GM19397 (cell line): Measurements from ENCODE around the gene BHLHA9.
A peak's percentile ranks its signal among the peaks of the same experiment; 100 is the strongest.
"Not testable (repeated sequence)": the region's sequence is repeated elsewhere in the genome, so short reads cannot be mapped to it uniquely, and the experiment has no call there.

Experiments used
- ATAC-seq: cut with Tn5 transposase; IDR thresholded peaks from one replicate; pipeline ENCODE4 v1.9.1; 2021; ENCODE audit warnings: mild to moderate bottlenecking, moderate library complexity; ENCODE audit not compliant: unreplicated experiment

BHLHA9 gene

DNA sequence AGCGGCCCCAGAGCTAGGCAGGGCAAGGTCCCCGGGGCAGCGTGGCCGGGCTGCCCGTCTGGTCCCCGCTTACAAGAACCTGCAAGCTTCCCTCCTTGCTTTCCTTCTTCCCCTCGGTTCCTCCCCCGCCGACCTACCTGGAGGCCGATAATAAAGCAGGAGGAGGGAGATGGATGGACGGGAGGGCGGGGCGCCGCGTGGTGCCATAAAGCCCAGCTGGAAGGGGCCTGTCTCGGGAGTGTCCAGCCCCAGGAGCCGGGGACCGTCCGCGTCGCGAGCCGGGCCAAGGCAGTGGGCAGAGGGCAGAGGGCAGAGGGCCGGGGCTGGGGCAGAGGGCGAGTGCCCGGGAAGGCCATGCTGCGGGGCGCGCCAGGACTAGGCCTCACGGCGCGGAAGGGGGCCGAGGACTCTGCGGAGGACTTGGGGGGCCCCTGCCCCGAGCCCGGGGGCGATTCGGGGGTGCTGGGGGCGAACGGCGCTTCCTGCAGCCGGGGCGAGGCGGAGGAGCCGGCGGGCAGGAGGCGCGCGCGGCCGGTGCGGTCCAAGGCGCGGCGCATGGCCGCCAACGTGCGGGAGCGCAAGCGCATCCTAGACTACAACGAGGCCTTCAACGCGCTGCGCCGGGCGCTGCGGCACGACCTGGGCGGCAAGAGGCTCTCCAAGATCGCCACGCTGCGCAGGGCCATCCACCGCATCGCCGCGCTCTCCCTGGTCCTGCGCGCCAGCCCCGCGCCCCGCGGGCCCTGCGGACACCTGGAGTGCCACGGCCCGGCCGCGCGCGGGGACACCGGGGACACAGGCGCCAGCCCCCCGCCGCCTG lies at the start of gene BHLHA9:
TSS of gene BHLHA9 (plus strand) at position 235 of the 820 bp plus-strand sequence. CDS start at position 355, 120 bp downstream.
- no peak for ATAC-seq

DNA sequence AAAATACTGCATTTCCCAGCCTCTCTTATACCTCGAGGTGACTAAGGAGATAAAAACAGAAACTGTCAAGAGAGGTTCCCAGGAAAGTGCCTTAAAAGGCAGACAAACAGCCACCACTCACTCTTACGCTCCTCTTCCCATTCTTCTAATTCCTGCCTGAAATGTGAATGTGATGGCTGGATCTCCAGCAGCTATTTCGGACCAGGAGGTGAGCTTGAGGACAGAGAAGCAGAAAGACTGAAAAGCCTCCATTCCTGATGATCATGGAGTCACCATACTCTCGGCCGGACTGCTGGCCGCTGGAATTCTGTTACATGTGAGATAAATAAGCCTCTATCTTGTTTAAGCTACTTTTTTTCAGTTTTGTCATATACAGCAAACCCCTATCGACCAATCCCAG lies 49.0 kb upstream of the BHLHA9 start:
- ATAC-seq: no peak

DNA sequence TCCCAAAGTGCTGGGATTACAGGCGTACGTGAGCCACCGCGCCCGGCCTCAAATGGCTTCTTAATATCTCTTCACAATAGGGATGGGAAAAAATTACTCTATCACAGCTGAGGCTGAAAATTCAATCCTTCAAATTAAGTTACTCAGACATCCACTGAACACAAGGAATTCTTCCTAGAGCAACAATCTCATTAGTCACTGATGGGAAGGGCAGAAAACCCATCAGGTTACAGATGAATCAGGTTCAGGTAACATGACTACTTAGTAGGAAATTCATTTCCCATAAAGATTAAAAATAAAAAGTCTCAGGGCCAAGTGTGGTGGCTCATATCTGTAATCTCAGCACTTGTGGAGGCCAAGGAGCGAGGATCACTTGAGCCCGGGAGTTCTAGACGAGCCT lies 47.9 kb upstream of the BHLHA9 start:
- ATAC-seq: no peak

DNA sequence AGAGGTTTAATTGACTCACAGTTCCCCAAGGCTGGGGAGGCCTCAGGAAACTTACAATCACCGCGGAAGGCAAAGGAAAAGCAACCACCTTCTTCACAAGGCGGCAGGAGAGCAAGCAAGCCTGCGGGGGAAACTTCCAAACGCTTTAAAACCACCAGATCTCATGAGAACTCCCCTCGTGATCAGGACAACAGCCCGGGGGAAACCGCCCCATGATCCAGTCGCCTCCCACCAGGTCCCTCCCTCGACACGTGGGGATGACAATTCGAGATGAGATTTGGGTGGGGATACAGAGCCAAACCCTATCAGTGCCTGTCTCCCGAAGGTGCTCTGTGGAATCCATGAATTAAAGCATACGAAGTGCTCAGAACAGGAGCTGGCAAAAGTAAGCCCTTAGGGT lies 46.6 kb upstream of the BHLHA9 start:
- ATAC-seq: no peak

DNA sequence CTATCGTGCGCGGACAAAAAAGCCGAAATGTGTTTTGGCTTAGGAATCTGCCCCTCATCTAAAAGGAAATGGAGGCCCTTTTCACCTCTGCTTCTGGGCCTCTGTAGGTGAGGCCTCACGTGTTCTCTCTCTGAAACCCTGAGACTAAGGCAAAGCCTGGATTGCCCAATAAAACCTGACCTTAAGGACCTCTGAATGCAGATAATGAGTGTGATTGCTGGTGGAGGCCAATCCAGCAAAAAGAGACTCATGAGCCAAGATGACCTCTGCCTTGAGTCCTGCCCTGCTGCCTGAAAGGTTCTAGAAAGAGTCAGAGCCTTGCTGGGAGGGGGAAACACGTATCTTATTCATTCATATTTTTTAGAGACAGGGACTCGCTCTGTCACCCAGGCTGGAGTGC lies 45.9 kb upstream of the BHLHA9 start:
- no peak for ATAC-seq

DNA sequence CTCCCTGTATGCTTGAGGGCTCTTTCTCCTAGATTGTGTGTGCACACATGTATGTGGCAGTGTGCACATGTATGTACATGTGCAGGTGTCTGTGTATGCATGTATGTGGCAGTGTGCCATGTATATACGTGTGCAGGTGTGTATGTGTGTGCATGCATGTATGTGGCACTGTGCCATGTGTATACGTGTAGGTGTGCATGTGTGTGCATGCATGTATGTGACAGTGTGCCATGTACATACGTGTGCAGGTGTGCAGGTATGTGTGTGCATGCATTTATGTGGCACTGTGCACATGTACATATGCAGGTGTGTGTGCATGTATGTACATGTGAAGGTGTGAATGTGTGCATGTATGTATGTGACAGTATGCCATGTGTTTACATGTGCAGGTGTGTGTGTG lies 43.9 kb upstream of the BHLHA9 start:
- ATAC-seq: no peak

DNA sequence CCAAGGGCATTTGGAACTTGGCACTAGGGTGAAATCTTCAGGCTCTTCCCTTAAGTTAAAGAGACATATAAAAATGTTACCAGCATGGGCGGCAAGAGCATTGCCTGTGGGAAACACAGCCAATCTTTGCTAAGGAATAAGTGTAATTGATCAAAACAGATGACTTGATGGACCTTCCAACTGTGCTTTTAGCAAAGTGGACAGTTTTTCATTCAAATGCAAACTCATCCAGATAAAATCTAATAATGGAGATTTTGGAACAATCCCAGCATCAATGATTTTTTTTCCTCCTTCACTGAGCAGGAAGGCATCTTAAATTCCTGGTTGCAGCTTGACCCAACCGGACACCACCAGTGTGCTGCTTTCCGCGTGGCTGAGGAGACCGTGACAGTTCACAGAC lies 42.9 kb upstream of the BHLHA9 start:
- no peak for ATAC-seq

DNA sequence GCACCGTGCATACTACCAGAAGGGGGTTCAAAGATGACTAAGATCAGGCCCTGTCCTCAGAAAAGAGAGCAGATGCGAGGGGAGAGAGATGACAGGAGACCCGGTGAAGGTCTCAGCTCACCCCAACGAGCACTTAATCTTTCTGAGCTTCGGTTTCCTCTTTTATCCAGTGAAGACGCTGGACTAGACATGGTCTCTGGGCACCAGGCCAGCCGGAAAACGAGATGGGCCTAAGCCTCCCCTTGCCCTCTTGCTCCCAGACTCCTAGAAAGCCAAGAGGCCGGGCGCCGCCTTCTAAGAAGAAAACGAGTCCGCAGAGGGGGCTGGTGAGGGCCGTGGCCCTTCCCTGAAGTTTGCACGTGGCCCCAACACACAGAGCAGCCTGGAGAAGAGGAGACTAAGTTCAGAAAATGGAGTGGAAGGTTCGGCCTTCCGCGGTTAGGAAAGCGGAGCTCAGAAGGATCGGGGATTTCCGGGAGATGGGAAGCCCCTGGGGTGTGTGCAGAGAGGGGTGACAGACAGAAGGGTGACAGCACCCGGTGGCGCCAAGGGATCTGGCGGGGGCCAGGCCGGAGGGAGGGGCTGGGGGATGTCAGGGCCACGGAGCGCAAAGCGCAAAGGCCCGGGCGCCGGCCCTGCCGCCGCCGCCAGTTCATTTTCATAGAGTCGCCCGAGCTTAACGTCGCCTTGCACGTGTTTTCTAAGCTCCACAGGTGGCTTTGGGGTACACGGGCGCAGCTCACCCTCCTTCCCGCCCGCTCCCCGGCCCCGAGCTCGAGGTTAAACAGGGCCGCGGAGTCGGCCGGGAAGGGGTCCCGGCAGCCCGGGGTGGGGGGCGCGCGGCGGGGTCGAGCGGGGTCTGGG lies 42.1 kb upstream of the BHLHA9 start:
- peak; percentile 39 for ATAC-seq

DNA sequence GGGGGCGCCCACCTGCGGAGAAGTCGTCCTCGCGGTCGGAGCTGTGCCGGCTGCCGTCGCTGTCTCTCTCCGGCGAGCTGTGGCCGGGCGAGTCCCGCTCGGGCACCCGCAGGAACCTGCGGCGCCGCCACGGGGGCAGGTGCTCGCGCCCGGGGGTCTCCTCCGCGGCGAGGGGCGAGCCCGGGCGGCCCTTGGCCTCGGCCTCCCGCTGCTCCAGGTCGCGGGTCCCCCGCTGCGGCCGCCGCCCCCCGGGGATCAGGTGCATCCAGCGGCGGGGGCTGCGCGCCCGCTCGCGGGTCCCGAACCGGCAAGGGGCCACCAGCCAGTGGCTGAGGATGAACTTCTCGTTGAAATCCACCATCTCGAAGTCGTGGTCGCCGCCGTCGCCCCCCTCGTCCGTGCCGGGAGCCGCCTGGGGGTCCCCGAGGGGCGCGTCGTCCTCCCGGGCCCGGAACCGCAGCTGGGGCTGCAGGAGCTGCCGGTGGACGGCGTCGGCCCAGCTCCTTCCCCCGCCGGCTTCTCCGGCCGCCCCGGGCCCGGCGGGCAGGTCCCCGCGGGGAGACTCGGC lies 41.4 kb upstream of the BHLHA9 start:
- ATAC-seq: peak; percentile 21

DNA sequence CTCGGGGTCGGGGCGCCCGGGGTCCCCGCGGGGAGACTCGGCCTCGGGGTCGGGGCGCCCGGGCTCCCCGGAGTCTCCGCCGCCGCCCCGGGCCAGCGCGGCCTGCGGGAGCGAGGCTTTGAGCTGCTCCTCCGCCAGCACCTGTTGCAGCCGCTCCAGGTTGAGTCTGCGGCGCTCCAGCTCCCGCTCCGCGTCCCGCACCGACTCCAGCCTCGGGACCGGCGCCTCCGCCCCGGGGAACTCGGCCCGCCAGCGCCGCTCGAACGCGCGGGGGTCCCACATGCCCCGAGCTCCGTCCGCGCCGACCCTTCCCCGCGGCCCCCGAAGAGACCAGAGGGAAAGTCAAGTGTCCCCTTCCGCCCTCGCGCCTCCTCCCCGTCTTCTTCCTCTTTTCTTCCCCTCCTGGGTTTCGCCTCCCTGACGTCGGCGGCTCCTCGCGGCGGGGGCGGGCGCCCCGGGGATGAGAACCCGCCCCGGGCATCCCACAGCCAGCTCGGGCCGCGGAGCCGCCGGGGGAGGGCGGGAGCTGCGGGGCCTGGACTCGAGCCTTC lies 40.8 kb upstream of the BHLHA9 start:
- ATAC-seq: peak; percentile 33

DNA sequence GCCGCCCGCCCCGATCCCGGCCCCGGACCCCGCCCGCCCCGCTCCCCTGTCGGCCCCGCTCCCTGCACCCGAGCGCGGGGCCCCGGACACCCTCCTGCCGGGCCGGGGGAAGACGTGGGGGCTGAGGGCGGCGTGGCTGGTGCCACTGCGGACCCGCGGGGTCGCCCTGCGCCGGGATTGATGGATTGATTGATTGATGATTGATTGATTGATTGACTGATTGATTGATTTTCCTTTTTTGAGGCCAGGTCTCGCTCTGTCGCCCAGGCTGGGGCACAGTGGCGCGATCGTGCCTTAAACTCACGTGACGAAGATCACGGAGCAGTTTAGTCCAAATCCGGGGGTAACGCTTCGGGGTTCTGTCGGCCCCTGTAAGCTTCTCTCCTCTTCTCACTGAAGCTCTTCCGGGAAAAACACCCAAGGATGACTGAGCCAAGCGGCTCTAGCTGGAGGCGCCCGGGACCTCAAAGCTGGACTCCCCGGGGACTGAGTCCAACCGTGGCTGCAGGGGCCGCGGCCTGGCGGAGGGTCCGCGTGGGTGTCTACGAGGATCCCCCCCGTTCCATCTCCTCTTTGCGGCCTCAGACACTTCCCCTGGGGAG lies 40.2 kb upstream of the BHLHA9 start:
- ATAC-seq: no peak

DNA sequence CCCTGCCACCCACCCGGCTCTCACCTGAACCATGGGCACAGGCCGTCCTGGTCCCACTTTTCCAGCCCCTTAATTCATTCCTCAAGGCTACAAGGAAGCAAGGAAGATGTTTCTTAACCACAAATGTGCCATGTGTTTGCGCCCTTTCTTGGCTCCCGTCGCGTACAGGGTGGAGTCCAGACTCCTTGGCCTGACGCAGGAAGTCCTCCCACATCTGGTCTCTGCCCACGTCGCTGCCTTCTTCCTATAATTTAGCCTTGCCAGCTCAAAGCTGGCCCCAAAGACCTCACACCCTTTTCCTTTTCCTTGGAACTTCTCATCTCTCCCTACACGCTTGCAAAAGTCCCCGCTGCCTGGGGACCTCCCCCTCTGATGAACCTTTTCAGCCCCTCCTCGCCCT lies 38.8 kb upstream of the BHLHA9 start:
- no peak for ATAC-seq

DNA sequence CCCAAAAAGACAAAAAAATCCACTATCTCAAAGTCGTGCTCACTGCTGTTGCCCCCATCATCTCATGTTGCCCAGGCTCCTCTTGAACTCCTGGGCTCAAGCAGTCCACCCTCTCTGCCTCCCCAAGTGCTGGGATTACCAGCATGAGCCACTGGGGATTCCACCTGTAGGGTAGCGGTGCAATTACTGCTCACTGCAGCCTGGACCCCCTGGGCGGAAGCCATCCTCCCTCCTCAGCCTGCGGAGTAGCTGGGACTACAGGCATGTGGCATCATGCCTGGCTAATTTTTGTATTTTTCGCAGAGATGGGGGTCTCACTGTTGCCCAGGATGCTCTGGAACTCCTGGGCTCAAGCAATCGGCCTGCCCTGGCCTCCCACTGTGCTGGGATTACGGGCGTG lies 37.9 kb upstream of the BHLHA9 start:
- ATAC-seq: no peak

DNA sequence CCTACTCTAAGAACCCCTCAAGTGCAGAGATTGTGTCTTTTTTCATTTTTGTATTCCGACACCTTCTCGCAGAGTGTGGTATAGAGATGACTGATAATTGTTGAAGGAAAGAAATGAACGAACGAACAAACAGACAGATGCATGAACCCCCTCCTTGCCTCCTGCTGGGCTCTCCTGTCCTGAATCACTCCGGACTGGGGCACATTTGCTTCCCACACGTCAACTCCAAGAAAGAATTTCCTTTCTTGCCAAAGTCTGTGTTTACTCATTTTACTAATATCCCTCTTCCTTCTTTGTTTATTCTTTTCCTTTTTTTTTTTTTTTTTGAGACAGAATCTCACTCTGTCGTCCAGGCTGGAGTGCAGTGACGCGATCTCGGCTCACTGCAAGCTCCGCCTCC lies 37.5 kb upstream of the BHLHA9 start:
- no peak for ATAC-seq

DNA sequence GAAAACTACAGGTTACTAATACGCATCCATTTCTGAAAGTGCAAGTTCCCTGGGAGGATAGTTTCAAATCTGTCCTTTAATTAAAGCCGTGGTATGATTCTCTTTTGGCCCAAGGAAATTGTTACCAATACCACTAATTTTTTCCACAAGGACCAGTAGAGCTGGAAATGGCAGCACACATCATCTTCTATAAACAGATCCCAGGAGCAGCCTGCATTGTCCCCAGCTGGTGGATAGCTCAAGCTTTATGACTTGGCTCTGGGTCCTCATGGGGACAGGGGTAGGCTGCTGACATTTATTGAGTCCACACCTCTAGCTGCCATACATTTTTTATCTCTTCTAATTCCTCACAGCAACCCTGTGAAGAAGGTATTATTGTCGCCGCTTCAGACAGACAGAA lies 35.8 kb upstream of the BHLHA9 start:
- no peak for ATAC-seq

DNA sequence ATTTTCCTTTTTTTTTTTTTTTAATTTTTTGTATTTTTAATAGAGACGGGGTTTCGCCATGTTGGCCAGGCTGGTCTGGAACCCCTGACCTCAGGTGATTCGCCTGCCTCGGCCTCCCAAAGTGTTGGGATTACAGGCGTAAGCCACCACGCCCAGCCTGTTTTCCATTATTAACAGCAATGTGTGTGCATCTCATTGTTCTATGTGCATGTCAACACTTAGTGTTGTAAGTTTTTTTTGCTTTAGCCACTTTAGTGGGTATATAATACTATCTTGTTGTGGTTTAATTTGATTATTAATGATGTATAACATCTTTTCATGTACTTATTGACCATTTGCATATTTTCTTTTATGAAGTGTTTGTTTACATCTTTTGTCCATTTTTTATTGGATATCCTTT lies 32.8 kb upstream of the BHLHA9 start:
- no peak for ATAC-seq

DNA sequence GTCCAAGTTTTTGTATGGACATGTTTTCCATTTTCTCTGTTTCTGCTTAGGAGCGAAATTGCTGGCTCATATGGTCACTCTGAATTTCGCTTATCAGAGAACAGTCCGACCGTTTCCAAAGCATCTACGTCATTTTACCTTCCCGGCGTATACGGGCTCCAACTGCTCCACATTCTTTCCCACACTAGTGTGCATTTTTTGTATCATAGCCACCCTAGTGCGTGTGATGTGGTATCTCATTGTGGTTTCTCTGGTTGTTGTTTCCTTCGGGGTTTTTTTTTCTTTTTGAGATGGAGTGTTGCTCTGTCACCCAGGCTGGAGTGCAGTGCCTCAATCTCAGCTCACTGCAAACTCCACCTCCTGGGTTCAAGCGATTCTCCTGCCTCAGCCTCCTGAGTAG lies 31.0 kb upstream of the BHLHA9 start:
- no peak for ATAC-seq

DNA sequence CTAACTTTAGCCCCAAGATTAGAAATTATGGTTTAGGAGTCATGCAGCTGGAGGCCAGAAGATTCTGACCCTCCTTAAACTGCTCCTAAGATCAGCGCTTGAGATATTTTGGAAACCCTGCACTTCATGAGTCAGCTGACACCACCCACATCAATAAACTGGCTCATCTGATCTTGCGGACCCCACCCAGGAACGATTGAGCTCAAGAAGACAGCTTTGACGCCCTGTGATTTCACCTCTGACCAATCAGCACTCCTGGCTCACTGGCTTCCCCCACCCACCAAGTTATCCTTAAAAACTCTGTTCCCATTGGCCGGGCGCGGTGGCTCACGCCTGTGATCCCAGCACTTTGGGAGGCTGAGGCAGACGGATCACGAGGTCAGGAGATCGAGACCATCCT lies 29.8 kb upstream of the BHLHA9 start:
- not testable (repeated sequence) for ATAC-seq

DNA sequence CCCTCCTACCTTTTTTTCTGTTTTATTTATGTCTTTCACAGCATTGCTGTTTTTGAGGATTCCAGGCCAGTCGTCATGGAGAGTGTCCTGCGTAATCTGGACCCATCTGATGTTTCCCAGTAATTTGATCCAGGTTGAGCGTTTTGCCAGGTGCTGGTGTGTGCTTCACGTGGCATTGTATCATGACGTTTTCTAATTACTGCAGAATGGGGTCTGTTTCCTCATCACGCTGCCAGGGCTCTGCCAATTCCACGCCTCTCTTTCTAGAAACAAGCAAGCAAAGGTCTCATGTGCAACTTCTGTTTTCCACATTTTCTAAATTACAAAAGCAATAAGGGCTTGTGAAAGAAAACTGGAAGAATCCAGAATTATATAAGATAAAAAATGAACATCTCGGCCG lies 28.3 kb upstream of the BHLHA9 start:
- no peak for ATAC-seq

DNA sequence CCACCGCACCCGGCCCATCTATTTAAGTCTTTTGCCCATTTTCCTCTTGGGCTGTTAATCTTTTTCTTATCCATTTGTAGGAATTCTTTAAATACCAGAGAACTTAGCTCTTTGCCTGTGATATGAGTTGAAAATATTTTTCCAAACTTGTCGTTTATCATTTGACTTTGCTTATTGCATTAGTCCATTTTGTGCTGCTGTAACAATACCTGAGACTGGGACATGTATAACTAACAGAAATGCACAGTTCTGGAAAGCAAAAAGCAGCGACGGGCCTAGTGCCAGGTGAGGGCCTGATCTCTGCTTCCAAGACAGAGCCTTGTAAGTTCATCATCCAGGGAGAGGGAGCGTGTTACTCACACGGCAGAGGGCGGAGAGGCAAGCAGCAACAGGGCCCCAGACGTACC lies 25.6 kb upstream of the BHLHA9 start:
- ATAC-seq: no peak
